Activated CD4-positive, alpha-beta memory T cell treated with anti-CD3 and anti-CD28 coated beads, Interleukin-2, amount 10 ng/mL, durations not matched to agents 7 days and 5 days (primary cell): ENCODE data around the gene BMP2K. TPM values are rescaled to one million over a fixed set of nuclear protein-coding genes. Genes with fewer than 3 reads are reported as not detected.

Experiments used
- CTCF ChIA-PET: fragments of 350-600 bp; sonication (Branson Sonifier 250); formaldehyde crosslinking; loops from one replicate; lab custom pipeline; 2021; ENCODE audit warnings: antibody characterized with exemption, inconsistent platforms; lab: Charles Lee
- POLR2A ChIA-PET: fragments of 350-600 bp; sonication (Branson Sonifier 250); formaldehyde crosslinking; loops from one replicate; lab custom pipeline; 2021; ENCODE audit warnings: antibody characterized with exemption; lab: Charles Lee
- DNase-seq: peaks from one replicate; pipeline ENCODE4 v3.0.0-alpha.2; 2020
- H3K27ac Mint-ChIP-seq: one replicate; pipeline ENCODE4 v1.8.0; 2021; ENCODE audit warnings: mild to moderate bottlenecking, mixed read lengths
- H3K27me3 Mint-ChIP-seq: one replicate; pipeline ENCODE4 v1.8.0; 2021; ENCODE audit warnings: mixed read lengths
- H3K36me3 Mint-ChIP-seq: one replicate; pipeline ENCODE4 v1.8.0; 2021; ENCODE audit warnings: low read depth, mixed read lengths
- H3K4me1 Mint-ChIP-seq: one replicate; pipeline ENCODE4 v1.8.0; 2021; ENCODE audit warnings: mixed read lengths
- H3K4me3 Mint-ChIP-seq: one replicate; pipeline ENCODE4 v1.8.0; 2021; ENCODE audit warnings: mild to moderate bottlenecking, mixed read lengths
- H3K9me3 Mint-ChIP-seq: one replicate; pipeline ENCODE4 v1.8.0; 2021; ENCODE audit warnings: mixed read lengths
- total RNA-seq, 2 experiments: library from RNA; stranded (reverse); gene quantifications; one replicate each; pipeline ENCODE4 v1.2.3, GENCODE V29; 2021

The BMP2K gene
- total RNA-seq, 2 experiments from 2014 or later = 15.6 to 15.8 TPM

DNA sequence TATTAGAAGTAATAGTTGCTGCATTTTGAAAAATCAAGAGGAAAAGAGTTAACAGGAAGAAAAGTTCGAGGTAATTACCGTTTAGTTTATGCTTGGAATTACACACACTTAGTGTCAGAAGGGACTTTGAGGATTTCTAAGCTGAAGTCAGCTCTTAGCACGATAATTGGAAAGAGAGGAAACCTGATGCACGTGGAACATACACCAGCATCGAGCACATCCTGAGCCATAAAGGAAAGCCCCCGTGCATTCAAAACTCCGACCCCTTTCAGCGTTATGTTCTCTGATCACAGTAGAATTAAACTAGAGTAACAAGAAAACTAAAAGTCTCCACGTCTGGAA, 163.5 kb downstream of the BMP2K start:
- Mint-ChIP-seq H3K36me3 (no peaks in the 10 kb centered on the region), H3K4me1 (peaks cover 35% of the 10 kb centered on the region), H3K27ac (no peak overlapping the region), H3K27me3 (peaks cover 18% of the 10 kb centered on the region), H3K4me3 (peak overlapping the region; percentile 68), H3K9me3 (no peaks in the 10 kb centered on the region)
- ChIA-PET POLR2A (interaction anchor here (1.0 to 2.3 kb wide), 4 partner anchors 12 to 1263 kb away, joined by 3 to 6 read pairs (median 4); no protein-coding TSS in a partner anchor), CTCF (interaction anchor here (0.6 to 2.8 kb wide), 8 partner anchors 12 to 1499 kb away, joined by 3 to 16 read pairs (median 4); no protein-coding TSS in a partner anchor)
- no peak for DNase-seq

DNA sequence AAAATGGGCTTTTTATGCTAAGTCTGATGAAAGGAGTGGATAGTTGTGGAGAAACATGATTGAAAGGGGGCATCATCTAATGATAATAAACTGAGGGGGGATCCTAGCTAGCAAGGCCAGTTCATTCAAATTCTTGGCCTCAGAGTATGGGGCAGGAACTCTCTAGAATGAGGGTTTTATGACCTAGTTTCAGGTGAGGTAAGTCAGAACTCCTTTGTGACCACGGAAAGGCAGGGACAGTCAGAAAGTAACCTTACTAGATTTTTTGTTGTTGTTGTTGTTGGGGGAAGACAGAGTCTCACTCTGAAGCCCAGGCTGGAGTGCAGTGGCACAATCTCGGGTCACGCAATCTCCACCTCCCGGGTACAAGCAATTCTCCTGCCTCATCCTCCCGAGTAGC, 164.6 kb downstream of the BMP2K start:
- POLR2A ChIA-PET = no interaction called here
- DNase-seq = no peak
- H3K4me3 Mint-ChIP-seq = no peak overlapping the region
- no peak overlapping the region for H3K27ac Mint-ChIP-seq
- no peaks in the 10 kb centered on the region for H3K9me3 Mint-ChIP-seq
- no peaks in the 10 kb centered on the region for H3K36me3 Mint-ChIP-seq
- H3K4me1 Mint-ChIP-seq = peaks cover 39% of the 10 kb centered on the region
- H3K27me3 Mint-ChIP-seq = peaks cover 27% of the 10 kb centered on the region
- CTCF ChIA-PET = no interaction called here

DNA sequence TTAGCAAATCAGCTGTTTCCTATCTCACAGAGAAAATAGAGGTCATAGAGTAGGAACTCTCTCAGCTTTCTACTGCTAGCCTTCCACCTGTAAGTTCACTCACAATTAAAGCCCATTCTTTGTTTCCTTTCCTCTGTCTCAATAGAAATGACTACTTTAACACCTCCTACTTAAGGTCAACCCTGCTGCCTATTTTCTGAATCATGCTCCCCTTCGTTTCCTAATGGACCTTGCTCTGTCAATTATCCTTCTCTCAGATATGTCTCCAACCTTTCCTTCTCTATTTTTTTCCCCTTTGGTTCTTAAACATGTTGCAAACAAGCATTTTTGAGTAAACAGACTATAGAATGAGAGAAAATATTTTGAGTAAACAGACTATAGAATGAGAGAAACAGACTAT, 168.2 kb downstream of the BMP2K start:
- Mint-ChIP-seq H3K9me3 (no peaks in the 10 kb centered on the region), H3K36me3 (no peaks in the 10 kb centered on the region), H3K4me1 (peaks cover 27% of the 10 kb centered on the region), H3K4me3 (no peak overlapping the region), H3K27me3 (peaks cover 54% of the 10 kb centered on the region), H3K27ac (no peak overlapping the region)
- DNase-seq = no peak
- CTCF ChIA-PET = no interaction called here
- POLR2A ChIA-PET = no interaction called here

DNA sequence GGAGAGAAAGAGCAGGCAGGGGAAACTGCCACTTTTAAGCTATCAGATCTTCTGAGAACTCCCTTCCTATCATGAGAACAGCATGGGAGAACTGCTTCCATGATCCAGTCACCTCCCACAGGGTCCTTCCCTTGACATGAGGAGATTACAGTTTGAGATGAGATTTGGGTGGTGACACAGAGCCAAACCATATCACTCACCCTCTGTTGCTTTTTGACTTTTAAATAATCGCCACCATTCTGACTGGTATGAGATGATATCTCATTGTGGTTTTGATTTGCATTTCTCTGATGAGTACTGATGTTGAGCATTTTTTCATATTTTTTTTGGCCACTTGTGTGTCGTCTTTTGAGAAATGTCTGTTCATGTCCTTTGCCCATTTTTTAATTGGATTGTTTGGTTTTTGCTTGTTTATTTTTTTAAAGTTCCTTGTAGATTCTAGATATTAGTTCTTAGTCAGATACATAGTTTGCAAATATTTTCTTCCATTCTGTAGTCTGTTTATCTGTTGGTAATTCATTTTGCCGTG, 169.6 kb downstream of the BMP2K start:
- H3K4me3 Mint-ChIP-seq = no peak overlapping the region
- no peaks in the 10 kb centered on the region for H3K36me3 Mint-ChIP-seq
- no peak for DNase-seq
- H3K27ac Mint-ChIP-seq = no peak overlapping the region
- peaks cover 59% of the 10 kb centered on the region for H3K27me3 Mint-ChIP-seq
- ChIA-PET CTCF (no interaction called here), POLR2A (no interaction called here)
- peaks cover 17% of the 10 kb centered on the region for H3K4me1 Mint-ChIP-seq
- H3K9me3 Mint-ChIP-seq = no peaks in the 10 kb centered on the region

DNA sequence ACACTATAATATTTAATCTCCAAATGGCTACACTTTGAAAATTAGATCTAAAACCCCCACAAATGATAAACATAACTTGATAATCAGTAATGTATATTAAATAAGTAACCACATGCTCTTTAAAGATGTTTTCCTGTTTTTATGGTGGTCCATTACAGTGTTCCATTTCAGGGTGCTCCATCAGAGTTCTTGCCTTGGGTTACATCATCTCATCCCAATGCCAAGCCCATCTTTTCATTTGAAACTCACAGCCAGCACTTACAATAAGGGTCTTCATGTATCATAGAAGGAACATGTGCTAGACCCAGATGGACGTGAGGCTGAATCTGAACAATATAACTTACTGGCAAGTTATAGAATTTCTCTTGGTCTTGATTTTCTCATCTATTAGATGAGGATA, 173.6 kb downstream of the BMP2K start:
- H3K9me3 Mint-ChIP-seq = no peaks in the 10 kb centered on the region
- no peak for DNase-seq
- ChIA-PET CTCF (no interaction called here), POLR2A (no interaction called here)
- no peaks in the 10 kb centered on the region for H3K36me3 Mint-ChIP-seq
- H3K4me1 Mint-ChIP-seq = peaks cover 15% of the 10 kb centered on the region
- H3K4me3 Mint-ChIP-seq = no peak overlapping the region
- H3K27me3 Mint-ChIP-seq = peaks cover 50% of the 10 kb centered on the region
- H3K27ac Mint-ChIP-seq = no peak overlapping the region

DNA sequence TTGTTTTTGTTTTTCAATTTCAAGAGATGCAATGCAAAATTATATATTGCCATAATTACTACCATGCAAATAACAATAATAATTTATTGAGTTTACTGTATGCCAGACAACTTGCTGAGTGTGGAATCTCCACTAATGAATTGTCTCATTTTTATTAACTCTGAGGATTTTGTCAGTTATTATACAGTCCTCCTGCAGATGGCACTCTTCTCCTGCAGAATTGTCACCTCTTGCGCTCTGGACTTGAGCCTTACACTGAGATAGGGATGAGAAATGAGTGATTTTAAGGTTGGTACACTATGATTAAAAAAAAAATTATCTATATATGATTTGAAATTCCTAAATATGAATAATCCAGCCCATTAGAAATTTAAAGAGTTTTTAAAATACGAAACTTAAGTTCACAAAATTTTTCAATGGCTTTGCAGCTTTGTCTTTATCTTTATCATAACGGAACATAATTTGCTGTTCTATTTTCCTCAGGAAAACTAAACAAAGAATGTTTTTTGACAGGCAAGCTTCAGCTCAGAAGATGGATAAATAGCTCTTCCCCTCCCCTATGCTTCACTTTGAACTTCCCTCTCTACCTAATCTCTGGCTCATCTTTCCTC, 175.8 kb downstream of the BMP2K start:
- H3K27me3 Mint-ChIP-seq = peaks cover 34% of the 10 kb centered on the region
- peak; percentile 31 for DNase-seq
- no peaks in the 10 kb centered on the region for H3K36me3 Mint-ChIP-seq
- no peak overlapping the region for H3K4me3 Mint-ChIP-seq
- no peaks in the 10 kb centered on the region for H3K9me3 Mint-ChIP-seq
- H3K4me1 Mint-ChIP-seq = peaks cover 5% of the 10 kb centered on the region
- no peak overlapping the region for H3K27ac Mint-ChIP-seq
- ChIA-PET POLR2A (no interaction called here), CTCF (interaction anchor here (1.0 to 3.2 kb wide), 4 partner anchors 12 to 1245 kb away, joined by 3 to 16 read pairs (median 4); partner anchors contain the start of genes PAQR3 and PRDM8)

DNA sequence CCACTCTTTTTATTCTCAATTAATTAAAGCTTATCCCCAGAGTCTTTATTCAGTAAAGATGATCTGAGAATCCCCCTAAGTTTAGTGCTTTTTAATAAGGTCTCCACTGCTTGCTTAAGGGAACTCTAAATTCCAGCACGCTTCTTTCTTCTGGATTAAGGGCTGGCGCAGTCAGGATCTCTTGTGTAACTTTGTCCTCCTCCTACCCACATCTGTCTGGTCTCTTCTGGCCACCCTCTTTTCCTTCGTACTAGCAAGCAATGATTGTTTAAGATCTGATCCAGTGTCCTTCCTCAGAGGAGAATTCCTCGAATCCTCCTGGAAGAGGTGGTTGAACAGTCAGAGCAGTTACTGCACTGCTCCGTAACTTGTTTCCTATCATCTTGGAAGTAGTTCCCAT, 177.1 kb downstream of the BMP2K start:
- no peak for DNase-seq
- H3K9me3 Mint-ChIP-seq = no peaks in the 10 kb centered on the region
- H3K4me1 Mint-ChIP-seq = peaks cover under 1% of the 10 kb centered on the region
- ChIA-PET POLR2A (no interaction called here), CTCF (interaction anchor here (1.0 to 3.2 kb wide), 7 partner anchors 9 to 1261 kb away, joined by 3 to 16 read pairs (median 4); partner anchors contain the start of genes PAQR3 and PRDM8)
- no peaks in the 10 kb centered on the region for H3K36me3 Mint-ChIP-seq
- H3K4me3 Mint-ChIP-seq = no peak overlapping the region
- H3K27me3 Mint-ChIP-seq = peaks cover 22% of the 10 kb centered on the region
- no peak overlapping the region for H3K27ac Mint-ChIP-seq

DNA sequence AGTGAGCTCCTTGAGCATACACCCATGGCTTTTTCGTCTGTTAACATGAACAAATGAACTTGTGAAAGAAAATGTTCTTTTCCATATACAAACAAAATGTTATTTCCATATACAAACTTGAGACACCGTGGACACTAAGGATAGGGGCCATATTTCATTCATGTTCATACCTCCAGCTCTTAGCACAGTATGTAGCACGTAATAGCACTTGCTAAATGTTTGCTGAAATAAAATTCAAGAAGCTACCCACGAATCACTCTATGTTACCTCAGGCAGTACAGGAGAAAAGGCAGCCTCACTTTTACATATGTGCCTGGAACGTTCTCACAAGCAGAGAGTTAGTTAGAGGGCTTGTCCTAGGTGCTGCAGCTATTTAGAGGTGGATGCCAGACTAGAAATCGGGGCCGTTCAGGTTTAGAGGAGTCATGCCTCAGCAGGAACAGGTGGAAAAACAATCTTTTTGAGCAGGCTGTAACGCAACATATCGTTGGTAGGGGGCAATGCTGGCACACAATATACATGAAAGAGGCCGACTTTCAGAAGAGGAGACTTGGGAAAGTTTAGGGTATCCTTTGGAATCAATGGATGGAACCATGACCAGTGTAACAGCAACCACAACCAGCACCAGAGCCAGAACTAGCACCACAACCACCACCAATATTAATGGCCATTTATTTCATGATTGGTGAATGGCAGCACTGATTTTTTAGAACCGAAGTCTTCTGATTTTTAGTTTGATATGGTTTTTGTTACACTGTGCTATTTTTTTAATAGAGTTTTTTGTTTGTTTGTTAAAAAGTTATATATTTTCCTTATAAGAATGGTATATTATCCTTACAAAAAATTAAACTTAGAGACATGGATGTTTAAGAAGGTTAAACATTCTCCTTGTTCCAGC, 177.9 kb downstream of the BMP2K start:
- no peak for DNase-seq
- Mint-ChIP-seq H3K4me3 (no peak overlapping the region), H3K4me1 (no peaks in the 10 kb centered on the region), H3K9me3 (no peaks in the 10 kb centered on the region), H3K27ac (no peak overlapping the region), H3K36me3 (no peaks in the 10 kb centered on the region), H3K27me3 (peaks cover 22% of the 10 kb centered on the region)
- ChIA-PET CTCF (interaction anchor here (1.3 to 3.2 kb wide), 4 partner anchors 9 to 1260 kb away, joined by 3 to 16 read pairs (median 4); partner anchors contain the start of gene PAQR3), POLR2A (no interaction called here)

DNA sequence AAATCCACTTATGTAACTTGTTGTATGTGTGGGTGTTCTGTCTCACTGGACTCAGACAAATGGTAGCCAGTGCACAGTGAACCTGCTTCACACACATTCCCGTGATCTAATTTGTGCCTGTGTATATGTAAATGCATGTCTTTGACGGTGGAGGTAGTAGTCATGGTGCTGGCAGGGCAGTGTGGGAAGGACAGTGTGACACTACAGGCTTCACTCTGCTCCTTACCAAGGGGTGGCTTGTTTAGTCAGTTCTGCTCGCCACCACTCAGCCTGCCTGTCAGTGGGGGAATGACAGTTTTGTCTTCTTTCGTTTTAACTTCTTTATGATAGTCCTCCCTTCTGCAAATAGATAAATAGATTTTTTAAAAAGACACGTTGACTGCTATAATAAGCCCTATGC, 180.8 kb downstream of the BMP2K start:
- no peaks in the 10 kb centered on the region for H3K9me3 Mint-ChIP-seq
- ChIA-PET POLR2A (no interaction called here), CTCF (no interaction called here)
- H3K36me3 Mint-ChIP-seq = no peaks in the 10 kb centered on the region
- H3K27me3 Mint-ChIP-seq = peaks cover 17% of the 10 kb centered on the region
- DNase-seq = no peak
- H3K27ac Mint-ChIP-seq = no peak overlapping the region
- no peak overlapping the region for H3K4me3 Mint-ChIP-seq
- H3K4me1 Mint-ChIP-seq = no peaks in the 10 kb centered on the region

DNA sequence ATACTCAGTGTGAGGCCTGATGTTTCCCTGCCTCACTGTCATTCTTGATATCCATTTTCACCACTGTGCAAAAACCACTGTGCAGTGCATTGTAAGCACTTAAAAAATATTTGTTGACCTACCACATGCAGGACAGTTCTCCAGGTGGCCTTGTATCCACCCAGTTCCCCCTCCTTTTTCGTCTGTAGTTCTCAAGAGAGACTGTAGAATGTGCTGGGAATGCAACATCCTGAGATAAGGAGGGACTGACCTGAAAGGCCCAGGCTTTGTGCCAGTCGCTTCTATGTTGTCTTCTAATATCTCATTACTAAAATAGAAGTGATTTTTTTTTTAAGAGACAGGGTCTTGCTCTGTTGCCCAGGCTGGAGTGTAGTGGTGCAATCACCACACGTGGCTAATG, 184.8 kb downstream of the BMP2K start:
- ChIA-PET CTCF (no interaction called here), POLR2A (no interaction called here)
- DNase-seq = no peak
- Mint-ChIP-seq H3K4me1 (no peaks in the 10 kb centered on the region), H3K27ac (no peak overlapping the region), H3K4me3 (no peak overlapping the region), H3K9me3 (no peaks in the 10 kb centered on the region), H3K27me3 (peaks cover 6% of the 10 kb centered on the region), H3K36me3 (no peaks in the 10 kb centered on the region)

Other genes with a start within 250 kb of the BMP2K start
- under 1 TPM; 0.38 TPM for gene ANXA3, start 224.6 kb upstream of the BMP2K start, total RNA-seq
- gene PAQR3, start 163.1 kb downstream of the BMP2K start, total RNA-seq = 10 to 100 TPM; 12.4 to 12.7 TPM